Large intestine (tissue), 3 donors: Measurements from ENCODE around the gene NDUFS7. TPM values are rescaled to one million over a fixed set of nuclear protein-coding genes. Genes with fewer than 3 reads are reported as not detected.
"Not testable (repeated sequence)": the region's sequence is repeated elsewhere in the genome, so short reads cannot be mapped to it uniquely, and the experiment has no call there.

ENCODE experiments used
- DNase-seq, 2 donors: peaks; one replicate each; pipeline versions ENCODE4 v3.0.0 to v3.0.0-alpha.2; 2013
- H3K27ac ChIP-seq: one replicate; pipeline ENCODE4 v1.5.1; 2013; ENCODE audit warnings: low read length
- H3K27me3 ChIP-seq: 2 replicates; pipeline ENCODE4 v1.6.1; 2013; ENCODE audit warnings: low read length; ENCODE audit not compliant: control insufficient read depth, insufficient read depth
- H3K36me3 ChIP-seq: 2 replicates; pipeline ENCODE4 v1.6.1; 2013; ENCODE audit warnings: low read length; ENCODE audit not compliant: control insufficient read depth, insufficient read depth
- H3K4me1 ChIP-seq: one replicate; pipeline ENCODE4 v1.6.1; 2013; ENCODE audit warnings: low read length; ENCODE audit not compliant: control insufficient read depth, insufficient read depth
- H3K4me3 ChIP-seq: one replicate; pipeline ENCODE4 v1.5.1; 2013; ENCODE audit warnings: low read length
- H3K9me3 ChIP-seq: one replicate; pipeline ENCODE4 v1.6.1; 2013; ENCODE audit warnings: mild to moderate bottlenecking, low read depth, low read length, moderate library complexity; ENCODE audit not compliant: control insufficient read depth
- WGBS: methylation state at CpG from one replicate; pipeline ENCODE4 v1.1.5; 2013; ENCODE audit warnings: low lambda C conversion rate; ENCODE audit not compliant: insufficient coverage; 5-methylcytosine and 5-hydroxymethylcytosine counted together
- polyA plus RNA-seq: library from polyadenylated mRNA; unstranded; fragments of 120-200 nt; gene quantifications from one replicate; pipeline ENCODE4 v1.2.1, GENCODE V29; 2013

Gene NDUFS7
- polyA plus RNA-seq, 1 donor: 91.9 TPM

- peaks cover 55% of the 10 kb centered on the region for H3K36me3 ChIP-seq
- DNase-seq: no peak
- no peak overlapping the region for H3K27ac ChIP-seq
- H3K27me3 ChIP-seq: no peaks in the 10 kb centered on the region
- no CpG with 5 or more reads among the region's 21 CpGs for WGBS
- no peaks in the 10 kb centered on the region for H3K9me3 ChIP-seq
- H3K4me3 ChIP-seq: no peak overlapping the region
- H3K4me1 ChIP-seq: peaks cover 60% of the 10 kb centered on the region
These were observed 28.7 kb downstream of the NDUFS7 start for GRCh38 chr19:1412323-1412923.

- DNase-seq: no peak
- 100% methylated on average over 3 of the region's 36 CpGs for WGBS
- Histone ChIP-seq H3K9me3 (no peaks in the 10 kb centered on the region), H3K27me3 (no peaks in the 10 kb centered on the region), H3K27ac (no peak overlapping the region), H3K36me3 (peaks cover 58% of the 10 kb centered on the region), H3K4me3 (no peak overlapping the region), H3K4me1 (peaks cover 68% of the 10 kb centered on the region)
These were observed 29.5 kb downstream of the NDUFS7 start for GRCh38 chr19:1412995-1413800.

- peaks cover 58% of the 10 kb centered on the region for H3K4me1 ChIP-seq
These were observed 32.5 kb downstream of the NDUFS7 start for GRCh38 chr19:1416014-1416841.

GRCh38 chr19:1417145-1417544 is 33.4 kb downstream of the NDUFS7 start:
- DNase-seq: no peak
- no CpG with 5 or more reads among the region's 21 CpGs for WGBS
- Histone ChIP-seq H3K9me3 (peaks cover 6% of the 10 kb centered on the region), H3K4me1 (peaks cover 50% of the 10 kb centered on the region), H3K36me3 (peaks cover 60% of the 10 kb centered on the region), H3K27me3 (no peaks in the 10 kb centered on the region), H3K4me3 (no peak overlapping the region), H3K27ac (peak overlapping the region; percentile 63)

More at GRCh38 chr19:1416014-1416841, 32.5 kb downstream of the NDUFS7 start:
- H3K4me3 ChIP-seq: no peak overlapping the region
- peak overlapping the region; percentile 84 for H3K27ac ChIP-seq
- peaks cover 58% of the 10 kb centered on the region for H3K36me3 ChIP-seq
- no peaks in the 10 kb centered on the region for H3K9me3 ChIP-seq
- no CpG with 5 or more reads among the region's 28 CpGs for WGBS
- DNase-seq: no peak
- no peaks in the 10 kb centered on the region for H3K27me3 ChIP-seq

GRCh38 chr19:1417681-1418495 is 34.2 kb downstream of the NDUFS7 start:
- DNase-seq: peak in 1 of 2 donors; percentile 79
- peaks cover 50% of the 10 kb centered on the region for H3K4me1 ChIP-seq
- H3K27me3 ChIP-seq: no peaks in the 10 kb centered on the region
- H3K4me3 ChIP-seq: no peak overlapping the region
- 43% methylated on average over 1 of the region's 30 CpGs for WGBS
- peaks cover 6% of the 10 kb centered on the region for H3K9me3 ChIP-seq
- H3K36me3 ChIP-seq: peaks cover 61% of the 10 kb centered on the region
- peak overlapping the region; percentile 63 for H3K27ac ChIP-seq

GRCh38 chr19:1418496-1418775 is 34.7 kb downstream of the NDUFS7 start:
- H3K27ac ChIP-seq: peak overlapping the region; percentile 63
- H3K4me3 ChIP-seq: no peak overlapping the region
- H3K27me3 ChIP-seq: no peaks in the 10 kb centered on the region
- H3K36me3 ChIP-seq: peaks cover 60% of the 10 kb centered on the region
- no peak for DNase-seq
- H3K9me3 ChIP-seq: peaks cover 7% of the 10 kb centered on the region
- peaks cover 50% of the 10 kb centered on the region for H3K4me1 ChIP-seq
- no CpG with 5 or more reads among the region's 13 CpGs for WGBS

- Histone ChIP-seq H3K36me3 (peaks cover 62% of the 10 kb centered on the region), H3K9me3 (peaks cover 14% of the 10 kb centered on the region), H3K4me3 (no peak overlapping the region), H3K27me3 (no peaks in the 10 kb centered on the region), H3K4me1 (peaks cover 57% of the 10 kb centered on the region), H3K27ac (peak overlapping the region; percentile 63)
- WGBS: no CpG with 5 or more reads among the region's 21 CpGs
- DNase-seq: peak in 1 of 2 donors; percentile 55
These were observed 35.4 kb downstream of the NDUFS7 start for GRCh38 chr19:1418951-1419738.

GRCh38 chr19:1420085-1420484 is 36.4 kb downstream of the NDUFS7 start:
- peaks cover 19% of the 10 kb centered on the region for H3K9me3 ChIP-seq
- no CpG with 5 or more reads among the region's 43 CpGs for WGBS
- DNase-seq, H3K4me3 ChIP-seq, H3K27ac ChIP-seq, H3K27me3 ChIP-seq: not testable (repeated sequence)
- peaks cover 68% of the 10 kb centered on the region for H3K36me3 ChIP-seq
- H3K4me1 ChIP-seq: peaks cover 61% of the 10 kb centered on the region

GRCh38 chr19:1420590-1420989 is 36.9 kb downstream of the NDUFS7 start:
- Histone ChIP-seq H3K9me3 (peaks cover 19% of the 10 kb centered on the region), H3K27me3 (no peaks in the 10 kb centered on the region), H3K36me3 (peaks cover 73% of the 10 kb centered on the region), H3K4me3 (no peak overlapping the region), H3K4me1 (peaks cover 62% of the 10 kb centered on the region), H3K27ac (no peak overlapping the region)
- no peak for DNase-seq
- WGBS: no CpG with 5 or more reads among the region's 15 CpGs
